G401 (cell line): ENCODE data around the gene MPO. TPM values are rescaled to one million over a fixed set of nuclear protein-coding genes. Genes with fewer than 3 reads are reported as not detected.

Source experiments
- DNase-seq: peaks from one replicate; pipeline ENCODE4 v3.0.0-alpha.2; 2015; ENCODE audit warnings: low spot score
- in situ Hi-C: cut with HindIII; loops from 2 replicates; pipeline ENCODE4 v1.10.0; 2016; ENCODE audit warnings: low sequenced_read_pairs, mixed read lengths
- total RNA-seq: library from RNA; depleted of rRNA; stranded (reverse); fragments of >200 nt; shearing (Covaris generic); gene quantifications from 2 replicates; pipeline ENCODE4 v1.2.3, GENCODE V29; 2014

Gene MPO
- total RNA-seq, 1 experiment from 2014 or later = not detected

GRCh38 chr17:58246781-58247180, 34.0 kb downstream of the MPO start:
- in situ Hi-C loops = no loop called here
- no peak for DNase-seq

GRCh38 chr17:58246104-58246740, 34.5 kb downstream of the MPO start:
- in situ Hi-C loops = no loop called here

GRCh38 chr17:58245428-58246103, 35.2 kb downstream of the MPO start:
- no peak for DNase-seq
- in situ Hi-C loops = no loop called here

More at GRCh38 chr17:58246104-58246740, 34.5 kb downstream of the MPO start:
- DNase-seq = no peak

- no peak for DNase-seq
- in situ Hi-C loops = no loop called here
Observed at GRCh38 chr17:58244963-58245362, 35.8 kb downstream of the MPO start.

- no peak for DNase-seq
- in situ Hi-C loops = no loop called here
Observed at GRCh38 chr17:58242171-58242784, 38.5 kb downstream of the MPO start.

- DNase-seq = no peak
- in situ Hi-C loops = no loop called here
Observed at GRCh38 chr17:58239987-58240386, 40.7 kb downstream of the MPO start.

GRCh38 chr17:58238147-58238634, 42.5 kb downstream of the MPO start, which contains the start of gene LPO:
Gene LPO, plus strand, starts transcription at chr17:58238584. Its CDS starts 4,396 bp downstream, at chr17:58242980.
- in situ Hi-C loops = no loop called here
- no peak for DNase-seq

- DNase-seq = no peak
- in situ Hi-C loops = no loop called here
Observed at GRCh38 chr17:58236394-58236793, 44.3 kb downstream of the MPO start.

GRCh38 chr17:58235821-58236220, 44.9 kb downstream of the MPO start:
- no peak for DNase-seq
- in situ Hi-C loops = no loop called here

- no peak for DNase-seq
Observed at GRCh38 chr17:58234512-58234911, 46.2 kb downstream of the MPO start.

GRCh38 chr17:58233543-58233942, 47.2 kb downstream of the MPO start:
- DNase-seq = no peak
- in situ Hi-C loops = no loop called here

More at GRCh38 chr17:58234512-58234911, 46.2 kb downstream of the MPO start:
- in situ Hi-C loops = no loop called here

GRCh38 chr17:58232707-58233156, 48.0 kb downstream of the MPO start:
- no peak for DNase-seq

GRCh38 chr17:58231641-58232040, 49.1 kb downstream of the MPO start:
- no peak for DNase-seq
- in situ Hi-C loops = no loop called here

More at GRCh38 chr17:58232707-58233156, 48.0 kb downstream of the MPO start:
- in situ Hi-C loops = no loop called here

- in situ Hi-C loops = no loop called here
Observed at GRCh38 chr17:58229881-58230280, 50.9 kb downstream of the MPO start.

GRCh38 chr17:58229384-58229783, 51.4 kb downstream of the MPO start:
- DNase-seq = no peak
- in situ Hi-C loops = no loop called here

More at GRCh38 chr17:58229881-58230280, 50.9 kb downstream of the MPO start:
- no peak for DNase-seq

- in situ Hi-C loops = no loop called here
- no peak for DNase-seq
Observed at GRCh38 chr17:58228679-58229078, 52.1 kb downstream of the MPO start.

- in situ Hi-C loops = no loop called here
- DNase-seq = no peak
Observed at GRCh38 chr17:58227733-58228132, 53.0 kb downstream of the MPO start.

GRCh38 chr17:58224315-58224714, 56.4 kb downstream of the MPO start:
- in situ Hi-C loops = no loop called here

More at GRCh38 chr17:58224315-58224714, 56.4 kb downstream of the MPO start:
- no peak for DNase-seq
